HFFc6 (cell line): Measurements from ENCODE around the gene CD40LG. TPM values are rescaled to one million over a fixed set of nuclear protein-coding genes. Genes with fewer than 3 reads are reported as not detected.
A peak's percentile ranks its signal among the peaks of the same experiment; 100 is the strongest.

Experiments used
- DNase-seq: peaks from one replicate; pipeline ENCODE4 v3.0.0-alpha.2; 2018
- H3K27ac Mint-ChIP-seq: 2 replicates; pipeline ENCODE4 v1.8.0; 2020; ENCODE audit warnings: mild to moderate bottlenecking, mixed read lengths
- H3K27me3 Mint-ChIP-seq: 2 replicates; pipeline ENCODE4 v1.8.0; 2021; ENCODE audit warnings: mild to moderate bottlenecking, moderate library complexity, mixed read lengths; ENCODE audit not compliant: insufficient read depth
- H3K36me3 Mint-ChIP-seq: 2 replicates; pipeline ENCODE4 v1.8.0; 2021; ENCODE audit warnings: low read depth, mixed read lengths
- H3K4me1 Mint-ChIP-seq: 2 replicates; pipeline ENCODE4 v1.8.0; 2020; ENCODE audit warnings: low read depth, mixed read lengths
- H3K4me3 Mint-ChIP-seq: 2 replicates; pipeline ENCODE4 v1.8.0; 2020; ENCODE audit warnings: mild to moderate bottlenecking, moderate library complexity, mixed read lengths
- H3K9me3 Mint-ChIP-seq: 2 replicates; pipeline ENCODE4 v1.8.0; 2020; ENCODE audit warnings: mild to moderate bottlenecking, mixed read lengths
- long read RNA-seq: library from polyadenylated mRNA; unstranded; transcript quantifications from one replicate; pipeline ENCODE4 v2.0.0, GENCODE V29; 2019
- total RNA-seq, 6 experiments: library from RNA; stranded (reverse); fragmentation: NEBNext Ultra II Directional; extraction: Animal tissue kit (Norgen Biotek cat#: 25700); gene quantifications; 2 replicates in 1 of 6; 3 replicates in 5 of 6; pipeline ENCODE4 v1.2.3, GENCODE V29; 2021
- TF ChIP-seq, protein P1 (sequence below): fragments of 200-600 bp; sonication (generic); IDR thresholded peaks from 2 replicates; pipeline ENCODE4 v1.5.0; 2021; ENCODE audit warnings: antibody characterized with exemption, mild to moderate bottlenecking

Gene CD40LG
- total RNA-seq, result not detected
- long read RNA-seq, result 0 reads

DNA sequence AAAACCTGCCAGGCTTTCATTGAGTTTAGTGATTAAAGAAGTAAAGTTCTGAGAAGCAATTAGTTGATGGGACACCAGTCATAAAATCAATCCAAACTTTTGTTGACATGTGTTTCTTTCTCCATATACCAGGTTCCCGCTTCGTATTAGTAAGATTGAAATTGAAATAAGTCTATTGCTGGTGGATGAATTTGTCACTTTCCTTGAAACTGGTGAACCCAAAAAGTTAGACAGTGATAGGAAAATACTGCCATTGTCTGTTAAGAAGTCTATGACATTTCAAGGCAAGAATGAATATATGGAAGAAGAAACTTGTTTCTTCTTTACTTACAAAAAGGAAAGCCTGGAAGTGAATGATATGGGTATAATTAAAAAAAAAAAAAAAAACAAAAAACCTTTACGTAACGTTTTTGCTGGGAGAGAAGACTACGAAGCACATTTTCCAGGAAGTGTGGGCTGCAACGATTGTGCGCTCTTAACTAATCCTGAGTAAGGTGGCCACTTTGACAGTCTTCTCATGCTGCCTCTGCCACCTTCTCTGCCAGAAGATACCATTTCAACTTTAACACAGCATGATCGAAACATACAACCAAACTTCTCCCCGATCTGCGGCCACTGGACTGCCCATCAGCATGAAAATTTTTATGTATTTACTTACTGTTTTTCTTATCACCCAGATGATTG is at the start of gene CD40LG:
Gene CD40LG, plus strand, starts transcription at position 482 of the 684 bp plus-strand sequence. Its CDS starts 91 bp downstream, at position 573.
- no peaks in the 10 kb centered on the region for H3K4me1 Mint-ChIP-seq
- no peak within 1 kb of the TSS for H3K27ac Mint-ChIP-seq
- no peaks in the 10 kb centered on the region for H3K9me3 Mint-ChIP-seq
- H3K4me3 Mint-ChIP-seq, result no peak within 1 kb of the TSS
- peaks cover 10% of the 10 kb centered on the region for H3K27me3 Mint-ChIP-seq
- no peak for DNase-seq
- H3K36me3 Mint-ChIP-seq, result no peaks in the 10 kb centered on the region
- TF ChIP-seq, protein P1, sequence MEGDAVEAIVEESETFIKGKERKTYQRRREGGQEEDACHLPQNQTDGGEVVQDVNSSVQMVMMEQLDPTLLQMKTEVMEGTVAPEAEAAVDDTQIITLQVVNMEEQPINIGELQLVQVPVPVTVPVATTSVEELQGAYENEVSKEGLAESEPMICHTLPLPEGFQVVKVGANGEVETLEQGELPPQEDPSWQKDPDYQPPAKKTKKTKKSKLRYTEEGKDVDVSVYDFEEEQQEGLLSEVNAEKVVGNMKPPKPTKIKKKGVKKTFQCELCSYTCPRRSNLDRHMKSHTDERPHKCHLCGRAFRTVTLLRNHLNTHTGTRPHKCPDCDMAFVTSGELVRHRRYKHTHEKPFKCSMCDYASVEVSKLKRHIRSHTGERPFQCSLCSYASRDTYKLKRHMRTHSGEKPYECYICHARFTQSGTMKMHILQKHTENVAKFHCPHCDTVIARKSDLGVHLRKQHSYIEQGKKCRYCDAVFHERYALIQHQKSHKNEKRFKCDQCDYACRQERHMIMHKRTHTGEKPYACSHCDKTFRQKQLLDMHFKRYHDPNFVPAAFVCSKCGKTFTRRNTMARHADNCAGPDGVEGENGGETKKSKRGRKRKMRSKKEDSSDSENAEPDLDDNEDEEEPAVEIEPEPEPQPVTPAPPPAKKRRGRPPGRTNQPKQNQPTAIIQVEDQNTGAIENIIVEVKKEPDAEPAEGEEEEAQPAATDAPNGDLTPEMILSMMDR, result no peak

GRCh38 chrX:136598631-136599030 is 49.3 kb upstream of the CD40LG start:
- Mint-ChIP-seq H3K27ac (no peak overlapping the region), H3K9me3 (no peaks in the 10 kb centered on the region), H3K4me1 (no peaks in the 10 kb centered on the region), H3K36me3 (no peaks in the 10 kb centered on the region), H3K4me3 (no peak overlapping the region), H3K27me3 (peaks cover 6% of the 10 kb centered on the region)
- TF ChIP-seq, protein P1, result no peak
- DNase-seq, result no peak

DNA sequence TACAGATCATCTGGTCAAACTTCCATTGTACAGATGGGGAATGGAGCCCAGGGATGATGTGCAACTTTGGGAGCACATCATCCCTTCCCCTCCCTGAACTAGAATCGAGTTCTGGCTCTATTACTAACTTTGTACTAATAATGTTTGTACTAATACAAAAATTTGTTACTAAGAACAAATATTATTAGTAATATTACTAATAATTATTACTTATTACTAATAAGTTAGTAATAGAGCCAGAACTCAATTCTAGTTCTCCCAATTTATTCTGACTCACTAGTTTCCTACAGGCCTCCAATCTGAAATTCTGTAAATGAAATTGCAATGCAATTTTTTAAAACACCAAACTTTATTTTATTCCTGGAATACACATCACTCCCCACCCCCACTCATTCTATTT is 47.9 kb upstream of the CD40LG start:
- Mint-ChIP-seq H3K27me3 (peaks cover 6% of the 10 kb centered on the region), H3K27ac (no peak overlapping the region), H3K4me3 (no peak overlapping the region), H3K36me3 (no peaks in the 10 kb centered on the region), H3K4me1 (no peaks in the 10 kb centered on the region), H3K9me3 (no peaks in the 10 kb centered on the region)
- TF ChIP-seq, protein P1, result no peak
- DNase-seq, result no peak

DNA sequence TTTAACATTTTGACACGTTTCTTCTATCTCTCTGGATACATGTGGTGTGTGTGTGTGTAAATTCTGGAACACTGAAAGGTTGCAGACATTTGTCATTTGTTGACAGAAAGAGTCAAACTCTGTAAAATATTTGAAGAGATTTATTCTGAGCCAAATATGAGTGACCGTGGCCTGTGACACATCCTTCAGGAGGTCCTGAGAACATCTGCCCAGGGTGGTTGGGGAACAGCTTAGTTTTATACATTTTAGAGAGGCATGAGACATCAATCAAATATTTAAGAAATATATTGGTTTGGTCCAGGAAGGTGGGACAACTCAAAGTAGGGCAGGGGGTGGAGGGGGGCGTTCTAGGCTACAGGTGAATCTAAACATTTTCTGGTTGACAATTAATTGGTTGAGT is 40.7 kb upstream of the CD40LG start:
- no peaks in the 10 kb centered on the region for H3K9me3 Mint-ChIP-seq
- no peak for DNase-seq
- peaks cover 12% of the 10 kb centered on the region for H3K27me3 Mint-ChIP-seq
- no peak overlapping the region for H3K27ac Mint-ChIP-seq
- H3K4me1 Mint-ChIP-seq, result peaks cover 8% of the 10 kb centered on the region; the same call in 1 of the 2 replicates
- H3K4me3 Mint-ChIP-seq, result no peak overlapping the region
- TF ChIP-seq, protein P1, result no peak
- no peaks in the 10 kb centered on the region for H3K36me3 Mint-ChIP-seq

DNA sequence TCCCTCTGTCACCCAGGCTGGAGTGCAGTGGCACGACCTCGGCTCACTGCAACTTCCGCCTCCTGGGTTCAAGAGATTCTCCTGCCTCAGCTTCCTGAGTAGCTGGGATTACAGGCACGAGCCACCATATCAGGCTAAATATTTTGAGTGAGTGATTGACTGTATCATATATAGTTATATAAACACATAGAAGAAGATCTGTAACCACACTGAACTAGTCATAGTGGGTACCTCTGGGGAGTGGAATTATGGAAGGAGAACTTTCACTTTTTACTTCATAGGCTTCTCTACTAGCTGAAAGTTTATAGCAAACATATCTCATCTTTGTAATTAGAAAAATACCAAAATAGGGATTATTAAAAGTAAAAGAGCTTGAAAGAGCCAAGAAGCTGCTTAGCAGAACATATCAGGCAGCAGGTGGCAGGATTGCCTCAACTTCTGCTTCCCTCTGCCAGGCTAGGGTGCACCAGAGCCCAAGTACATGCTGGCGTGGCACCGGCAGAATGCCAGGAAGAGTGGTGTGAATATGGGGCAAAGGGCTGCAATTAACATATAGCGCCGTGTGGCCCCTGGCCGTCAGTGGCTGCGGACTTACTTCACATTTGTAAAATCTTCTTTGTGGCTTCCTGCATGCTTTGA is 39.5 kb upstream of the CD40LG start:
- H3K36me3 Mint-ChIP-seq, result no peaks in the 10 kb centered on the region
- H3K27me3 Mint-ChIP-seq, result peaks cover 7% of the 10 kb centered on the region
- no peak overlapping the region for H3K4me3 Mint-ChIP-seq
- TF ChIP-seq, protein P1, result peak; percentile 47; the same call in 1 of the 2 replicates
- no peak for DNase-seq
- peaks cover 8% of the 10 kb centered on the region; the same call in 1 of the 2 replicates for H3K4me1 Mint-ChIP-seq
- H3K27ac Mint-ChIP-seq, result no peak overlapping the region
- H3K9me3 Mint-ChIP-seq, result no peaks in the 10 kb centered on the region
